HCT116 (cell line): ENCODE measurements around the gene NPLOC4. TPM values are rescaled to one million over a fixed set of nuclear protein-coding genes. Genes with fewer than 3 reads are reported as not detected.
A peak's percentile ranks its signal among the peaks of the same experiment; 100 is the strongest.
"Not testable (repeated sequence)": the region's sequence is repeated elsewhere in the genome, so short reads cannot be mapped to it uniquely, and the experiment has no call there.

Experiments
- ATAC-seq: fragments of 200-7000 bp; cut with Tn5 transposase; 2 replicates; pipeline ENCODE4 v1.9.1; 2020; ENCODE audit warnings: mild to moderate bottlenecking, moderate library complexity
- BruUV-seq: library from RNA; stranded (reverse); fragments of 400-500 nt; replicated peaks from 2 replicates; lab custom pipeline; 2021; lab: Mats Ljungman, UMichigan
- CTCF ChIA-PET: fragments of 300-600 bp; sonication (Branson Sonifier 250); formaldehyde crosslinking; loops from one replicate; lab custom pipeline; 2021; ENCODE audit warnings: antibody characterized with exemption; lab: Charles Lee
- POLR2A ChIA-PET: fragments of 300-600, 350-600 bp; sonication (Branson Sonifier 250); formaldehyde crosslinking; loops from one replicate; lab custom pipeline; 2021; ENCODE audit warnings: antibody characterized with exemption; lab: Charles Lee
- RAD21 ChIA-PET, 2 experiments: fragments of 300-600 bp; sonication (Branson Sonifier 250); formaldehyde crosslinking; loops; one replicate each; lab custom pipeline; 2023; ENCODE audit warnings: low total read pairs in 2 of 2; ENCODE audit not compliant: uncharacterized antibody in 2 of 2, unreplicated experiment in 2 of 2, low non-redundant PET in 1 of 2; lab: Charles Lee
- DNase-seq: peaks from one replicate; pipeline ENCODE4 v3.0.0-alpha.2; 2010; ENCODE audit warnings: low read depth, low spot score
- H2AFZ ChIP-seq: fragments of 200-600 bp; shearing (Covaris generic), sonication (generic); 2 replicates; pipeline ENCODE4 v1.6.1; 2017; ENCODE audit warnings: low read depth, mixed run types, mixed read lengths, antibody characterized with exemption, low read length; ENCODE audit not compliant: poor library complexity, severe bottlenecking
- H3K27ac ChIP-seq: 2 replicates; pipeline ENCODE4 v1.5.1; 2012; ENCODE audit warnings: low read depth, low read length
- H3K27me3 ChIP-seq: fragments of 200-600 bp; sonication (generic); 2 replicates; pipeline ENCODE4 v1.6.1; 2016; ENCODE audit warnings: mixed run types, low read length, mixed read lengths; ENCODE audit not compliant: insufficient read depth
- H3K36me3 ChIP-seq, 2 experiments: fragments of 200-500 bp in 1 of 2; fragments of 200-600 bp in 1 of 2; sonication (Bioruptor generic) in 1 of 2; sonication (generic) in 1 of 2; 2 replicates each; pipeline versions ENCODE4 v1.5.1 to v1.6.1; 2014 to 2016; ENCODE audit warnings: low read length in 2 of 2, inconsistent platforms in 1 of 2, mixed read lengths in 1 of 2, mixed run types in 1 of 2; ENCODE audit not compliant: insufficient read depth in 2 of 2, control insufficient read depth in 1 of 2
- H3K4me1 ChIP-seq, 2 experiments: fragments of 200-600 bp in 1 of 2; sonication (generic) in 1 of 2; 2 replicates each; pipeline versions ENCODE4 v1.5.1 to v1.6.1; 2012 to 2017; ENCODE audit warnings: low read length in 2 of 2, inconsistent platforms in 1 of 2, mild to moderate bottlenecking in 1 of 2, mixed read lengths in 1 of 2, mixed run types in 1 of 2, moderate library complexity in 1 of 2; ENCODE audit not compliant: insufficient read depth in 2 of 2, control insufficient read depth in 1 of 2
- H3K4me2 ChIP-seq: fragments of 200-600 bp; sonication (generic); 2 replicates; pipeline ENCODE4 v1.6.1; 2017; ENCODE audit warnings: mixed run types, low read length, mixed read lengths
- H3K4me3 ChIP-seq, 2 experiments: fragments of 200-600 bp in 1 of 2; sonication (generic) in 1 of 2; replicated peaks in 1 of 2; 2 replicates each; pipeline ENCODE4 v1.5.1; 2011 to 2016; ENCODE audit warnings: low read length in 2 of 2, control low read depth in 1 of 2, low read depth in 1 of 2, mild to moderate bottlenecking in 1 of 2, mixed read lengths in 1 of 2, mixed run types in 1 of 2
- H3K79me2 ChIP-seq: fragments of 200-600 bp; sonication (generic); 2 replicates; pipeline ENCODE4 v1.6.1; 2017; ENCODE audit warnings: mild to moderate bottlenecking, mixed run types, low read length, moderate library complexity, mixed read lengths; ENCODE audit not compliant: insufficient read depth
- H3K9ac ChIP-seq: fragments of 200-600 bp; sonication (generic); 2 replicates; pipeline ENCODE4 v1.6.1; 2016; ENCODE audit warnings: low read length, mixed read lengths
- H3K9me2 ChIP-seq: fragments of 200-600 bp; sonication (generic), shearing (Covaris generic); 2 replicates; pipeline ENCODE4 v1.6.1; 2017; ENCODE audit warnings: mixed run types, mild to moderate bottlenecking, moderate library complexity; ENCODE audit not compliant: insufficient read depth
- H3K9me3 ChIP-seq, 2 experiments: fragments of 200-500 bp in 1 of 2; fragments of 200-600 bp in 1 of 2; sonication (Bioruptor generic) in 1 of 2; sonication (generic) in 1 of 2; 2 replicates each; pipeline ENCODE4 v1.6.1; 2014 to 2017; ENCODE audit warnings: low read length in 2 of 2, mixed read lengths in 2 of 2, inconsistent platforms in 1 of 2, low read depth in 1 of 2, mild to moderate bottlenecking in 1 of 2, mixed run types in 1 of 2, moderate library complexity in 1 of 2; ENCODE audit not compliant: control insufficient read depth in 1 of 2, insufficient read depth in 1 of 2
- H4K20me1 ChIP-seq: fragments of 200-600 bp; sonication (generic), shearing (Covaris generic); 2 replicates; pipeline ENCODE4 v1.6.1; 2017; ENCODE audit warnings: mixed run types, mild to moderate bottlenecking, moderate library complexity; ENCODE audit not compliant: insufficient read depth
- EZH2 ChIP-seq: fragments of 200-600 bp; sonication (generic); IDR thresholded peaks from 2 replicates; pipeline ENCODE4 v1.6.1; 2017; ENCODE audit warnings: antibody characterized with exemption, mixed run types
- POLR2AphosphoS5 ChIP-seq: IDR thresholded peaks from 2 replicates; pipeline ENCODE4 v1.6.1; 2011; ENCODE audit warnings: mild to moderate bottlenecking, low read depth, low read length, moderate library complexity
- intact Hi-C: fragments of 100-400 bp; cut with micrococcal nuclease; formaldehyde crosslinking; loops from 2 replicates; pipeline ENCODE4 v1.10.0; 2022
- total RNA-seq: library from RNA; stranded (reverse); gene quantifications from one replicate; pipeline ENCODE4 v1.2.1, GENCODE V29; 2021; ENCODE audit not compliant: unreplicated experiment
- TF ChIP-seq, protein P1 (sequence below), 3 experiments: fragments of 200-600 bp in 1 of 3; sonication (generic) in 1 of 3; IDR thresholded peaks in 2 of 3; conservative IDR thresholded peaks in 1 of 3; 2 replicates each; pipeline ENCODE4 v1.5.1; 2012 to 2017; ENCODE audit warnings: low read depth in 2 of 3, low read length in 2 of 3, antibody characterized with exemption in 1 of 3, borderline replicate concordance in 1 of 3, control low read depth in 1 of 3, mild to moderate bottlenecking in 1 of 3, mixed read lengths in 1 of 3, mixed run types in 1 of 3, moderate library complexity in 1 of 3; ENCODE audit not compliant: insufficient read depth in 1 of 3

The NPLOC4 gene
- total RNA-seq, 1 experiment from 2014 or later: 137 TPM

DNA sequence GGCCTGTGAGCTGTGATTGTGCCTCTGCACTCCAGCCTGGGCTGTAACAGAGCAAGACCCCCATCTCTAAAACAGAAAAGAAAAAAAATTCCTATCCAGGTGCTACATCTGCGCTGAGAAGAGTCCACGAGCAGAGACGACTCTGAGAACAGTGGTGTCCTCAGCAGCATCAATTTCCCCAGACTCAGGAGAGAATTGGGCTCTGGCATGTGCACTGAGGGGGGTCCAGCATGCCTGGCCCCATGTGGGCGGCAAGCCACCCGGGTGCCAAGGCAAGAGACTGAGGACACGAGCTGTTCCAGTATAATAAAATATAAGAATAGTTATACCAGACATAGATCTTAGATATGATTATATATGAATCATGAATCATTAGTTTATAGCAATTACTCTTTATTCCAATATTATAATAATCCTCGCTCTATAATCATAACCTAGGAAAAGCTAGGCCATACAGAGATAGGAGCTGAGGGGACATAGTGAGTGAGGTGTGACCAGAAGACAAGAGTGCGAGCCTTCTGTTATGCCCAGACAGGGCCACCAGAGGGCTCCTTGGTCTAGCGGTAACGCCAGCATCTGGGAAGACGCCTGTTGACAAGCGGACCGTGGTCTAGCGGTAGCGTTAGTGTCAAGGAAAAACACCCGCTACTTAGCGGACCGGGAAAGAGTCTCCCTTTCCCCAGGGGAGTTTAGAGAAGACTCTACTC, 38.8 kb upstream of the NPLOC4 start:
- H3K9ac ChIP-seq, H3K4me2 ChIP-seq, intact Hi-C loops, H3K4me3 ChIP-seq, H3K27ac ChIP-seq, BruUV-seq, H4K20me1 ChIP-seq, DNase-seq, H3K9me2 ChIP-seq, H3K27me3 ChIP-seq, H2AFZ ChIP-seq, H3K4me1 ChIP-seq, H3K9me3 ChIP-seq: not testable (repeated sequence)
- ChIA-PET POLR2A (interaction anchor here (1.2 to 1.4 kb wide), 2 partner anchors 8 to 9 kb away, joined by 5 to 9 read pairs; partner anchors contain the start of genes ARL16, CCDC137, HGS and OXLD1), RAD21 (interaction anchor here (0.6 to 1.0 kb wide), 3 partner anchors 8 to 119 kb away, joined by 3 to 5 read pairs (median 3); partner anchors contain the start of genes ARL16 (in 1 of the 2) and HGS (in 1 of the 2)), CTCF (interaction anchor here (0.6 to 2.1 kb wide), 8 partner anchors 8 to 347 kb away, joined by 3 to 8 read pairs (median 3); partner anchors contain the start of genes ARL16, CENPX, HGS and LRRC45)
- Histone ChIP-seq H3K79me2 (peaks cover 21% of the 10 kb centered on the region; the same call in 1 of the 2 replicates), H3K36me3 (peaks cover 22 to 34% of the 10 kb centered on the region in 2 experiments)
- peak; percentile 28; the same call in 1 of the 2 replicates for ATAC-seq
- TF ChIP-seq, protein P1, sequence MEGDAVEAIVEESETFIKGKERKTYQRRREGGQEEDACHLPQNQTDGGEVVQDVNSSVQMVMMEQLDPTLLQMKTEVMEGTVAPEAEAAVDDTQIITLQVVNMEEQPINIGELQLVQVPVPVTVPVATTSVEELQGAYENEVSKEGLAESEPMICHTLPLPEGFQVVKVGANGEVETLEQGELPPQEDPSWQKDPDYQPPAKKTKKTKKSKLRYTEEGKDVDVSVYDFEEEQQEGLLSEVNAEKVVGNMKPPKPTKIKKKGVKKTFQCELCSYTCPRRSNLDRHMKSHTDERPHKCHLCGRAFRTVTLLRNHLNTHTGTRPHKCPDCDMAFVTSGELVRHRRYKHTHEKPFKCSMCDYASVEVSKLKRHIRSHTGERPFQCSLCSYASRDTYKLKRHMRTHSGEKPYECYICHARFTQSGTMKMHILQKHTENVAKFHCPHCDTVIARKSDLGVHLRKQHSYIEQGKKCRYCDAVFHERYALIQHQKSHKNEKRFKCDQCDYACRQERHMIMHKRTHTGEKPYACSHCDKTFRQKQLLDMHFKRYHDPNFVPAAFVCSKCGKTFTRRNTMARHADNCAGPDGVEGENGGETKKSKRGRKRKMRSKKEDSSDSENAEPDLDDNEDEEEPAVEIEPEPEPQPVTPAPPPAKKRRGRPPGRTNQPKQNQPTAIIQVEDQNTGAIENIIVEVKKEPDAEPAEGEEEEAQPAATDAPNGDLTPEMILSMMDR (IDR thresholded peaks at IDR 0.05 in 2 of 3, conservative IDR thresholded peaks at IDR 0.05 in 1 of 3; ENCODE audit: borderline replicate concordance in 1 of 3, insufficient read depth in 1 of 3, low read depth in 2 of 3, low read length in 2 of 3): peak in 2 of 3 experiments; percentile 51 to 60; a peak in 4 of 6 replicates

DNA sequence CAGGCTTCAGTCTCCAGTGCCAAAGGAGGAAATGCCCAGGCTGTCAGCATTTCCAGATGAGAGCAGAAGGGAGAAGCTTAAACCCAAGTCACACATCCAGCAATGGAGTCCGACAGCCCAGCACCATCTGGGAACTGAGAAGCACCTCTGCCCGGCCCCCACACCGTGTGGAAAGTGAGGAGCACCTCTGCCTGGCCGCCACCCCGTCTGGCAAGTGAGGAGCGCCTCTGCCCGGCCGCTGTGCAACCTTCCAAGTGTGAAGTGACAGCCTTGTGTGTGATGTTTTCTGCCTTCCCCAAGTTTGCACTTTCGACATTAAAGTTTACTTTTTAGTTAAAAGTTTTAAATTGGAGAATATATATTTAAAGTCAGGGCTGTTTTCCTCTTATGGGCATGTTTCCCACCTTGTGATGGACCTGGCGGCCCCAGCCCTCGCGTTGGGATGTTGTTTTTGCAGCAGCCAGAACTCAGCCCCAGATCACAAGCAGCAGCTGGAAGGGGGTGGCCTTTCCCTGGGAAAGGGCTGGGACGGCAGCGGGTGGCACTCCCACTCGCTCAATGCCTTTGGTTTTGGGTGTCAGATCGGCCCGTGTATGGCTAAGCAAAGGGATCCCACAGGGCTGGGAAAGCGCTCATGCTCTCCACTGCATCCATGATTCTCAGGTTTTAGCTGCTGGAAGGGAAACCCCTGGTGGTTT, 36.8 kb upstream of the NPLOC4 start:
- intact Hi-C loops: no loop called here
- RAD21 ChIA-PET: no interaction called here
- TF ChIP-seq POLR2AphosphoS5 (0 out of 2 replicates have a peak, but pooled peaks have one; percentile 15), EZH2 (no peak)
- TF ChIP-seq, all 23 proteins: peak for 1
- no peak overlapping the region for H3K27ac ChIP-seq
- CTCF ChIA-PET: interaction anchor here (0.6 to 2.1 kb wide), 2 partner anchors 10 to 353 kb away, joined by 3 to 8 read pairs; partner anchors contain the start of genes ARL16 and HGS
- H3K9me2 ChIP-seq: no peaks in the 10 kb centered on the region
- POLR2A ChIA-PET: no interaction called here
- no peak overlapping the region for H3K4me2 ChIP-seq
- no peaks in the 10 kb centered on the region for H4K20me1 ChIP-seq
- peaks cover 34 to 51% of the 10 kb centered on the region in 2 experiments for H3K36me3 ChIP-seq
- ATAC-seq (no peak), DNase-seq (no peak)
- no peaks in the 10 kb centered on the region for H3K9me3 ChIP-seq
- H3K27me3 ChIP-seq: no peaks in the 10 kb centered on the region
- no peak overlapping the region for H3K4me3 ChIP-seq
- no peak overlapping the region for H2AFZ ChIP-seq
- H3K79me2 ChIP-seq: peaks cover 40% of the 10 kb centered on the region
- no TSS peak for BruUV-seq
- no peak overlapping the region for H3K9ac ChIP-seq
- H3K4me1 ChIP-seq: no peaks in the 10 kb centered on the region
